GM19467 (cell line): ENCODE data around the gene ARAP3.

Experiments
- ATAC-seq: cut with Tn5 transposase; IDR thresholded peaks from one replicate; pipeline ENCODE4 v1.9.1; 2021; ENCODE audit warnings: mild to moderate bottlenecking, moderate library complexity; ENCODE audit not compliant: unreplicated experiment

ARAP3 gene

GRCh38 chr5:141672841-141673813 lies 8.9 kb downstream of the ARAP3 start:
- no peak for ATAC-seq

GRCh38 chr5:141672071-141672840 lies 9.8 kb downstream of the ARAP3 start:
- ATAC-seq: no peak

- ATAC-seq: no peak
Measured at GRCh38 chr5:141669520-141669919, 12.5 kb downstream of the ARAP3 start.

- ATAC-seq: no peak
Measured at GRCh38 chr5:141668601-141669265, 13.3 kb downstream of the ARAP3 start.

DNA sequence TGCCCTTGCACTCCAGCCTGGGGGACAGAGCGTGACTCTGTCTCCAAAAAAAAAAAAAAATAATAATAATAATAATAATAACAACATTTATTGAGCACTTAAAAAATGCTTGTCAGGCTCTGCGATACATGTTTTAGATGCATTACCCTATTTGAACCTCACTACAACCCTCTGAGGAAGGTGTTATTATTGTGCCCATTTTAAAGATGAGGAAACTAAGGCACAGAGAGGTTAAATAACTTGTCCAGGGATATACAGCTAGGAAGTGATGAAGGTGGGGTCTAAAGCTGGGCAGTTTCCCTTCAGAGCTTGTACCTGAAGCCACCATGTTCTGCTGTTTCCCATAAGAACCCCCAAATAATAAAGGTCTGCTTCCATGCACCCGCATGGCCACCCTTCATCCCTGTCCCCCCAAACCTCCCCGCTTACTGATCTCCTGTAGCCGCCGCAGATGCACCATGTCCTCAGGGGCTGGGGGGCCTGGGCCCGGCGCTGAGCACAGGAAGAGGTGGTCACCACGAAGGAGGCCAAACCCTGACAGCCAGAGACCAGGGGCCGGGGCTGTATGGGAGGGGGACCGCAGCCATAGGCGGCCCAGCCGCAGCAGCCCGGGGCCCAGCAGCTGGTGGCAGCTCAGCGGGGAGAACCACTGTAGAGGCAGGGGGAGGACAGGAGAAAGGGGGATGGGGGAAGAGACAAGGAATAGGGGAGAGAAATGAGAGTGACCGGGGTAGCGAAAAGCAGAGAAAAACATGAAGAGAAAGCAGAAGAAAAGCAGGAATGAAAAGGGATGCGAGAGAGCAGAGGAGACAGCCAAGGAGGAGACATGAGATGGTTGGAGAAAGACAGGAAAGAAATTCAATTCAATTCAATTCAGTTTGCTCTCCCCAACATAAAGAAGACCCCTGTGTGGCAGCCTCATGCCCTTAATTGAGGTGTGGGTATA lies 15.8 kb downstream of the ARAP3 start:
- no peak for ATAC-seq

GRCh38 chr5:141664733-141665461 lies 17.1 kb downstream of the ARAP3 start:
- ATAC-seq: peak; percentile 94

GRCh38 chr5:141663506-141663905 lies 18.5 kb downstream of the ARAP3 start:
- no peak for ATAC-seq

DNA sequence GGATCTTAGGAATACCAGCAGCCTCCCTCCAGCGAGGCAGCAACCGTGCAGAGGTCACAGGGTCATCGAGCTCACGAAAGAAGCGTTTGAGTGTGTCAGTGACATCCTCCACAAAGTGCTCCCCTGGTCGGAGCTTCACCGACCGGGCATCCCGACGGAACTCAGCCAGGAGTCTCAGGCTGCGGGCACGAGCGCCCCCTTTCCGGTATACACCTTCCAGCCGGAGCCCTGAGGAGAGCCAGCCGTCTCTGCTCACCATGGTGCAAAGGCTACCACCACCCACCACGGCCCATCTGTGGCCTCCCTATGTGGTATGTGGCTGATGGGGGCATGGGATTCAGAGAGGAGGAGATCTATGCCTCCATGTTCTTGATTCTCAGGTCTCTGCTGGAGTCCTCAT lies 20.0 kb downstream of the ARAP3 start:
- ATAC-seq: no peak

DNA sequence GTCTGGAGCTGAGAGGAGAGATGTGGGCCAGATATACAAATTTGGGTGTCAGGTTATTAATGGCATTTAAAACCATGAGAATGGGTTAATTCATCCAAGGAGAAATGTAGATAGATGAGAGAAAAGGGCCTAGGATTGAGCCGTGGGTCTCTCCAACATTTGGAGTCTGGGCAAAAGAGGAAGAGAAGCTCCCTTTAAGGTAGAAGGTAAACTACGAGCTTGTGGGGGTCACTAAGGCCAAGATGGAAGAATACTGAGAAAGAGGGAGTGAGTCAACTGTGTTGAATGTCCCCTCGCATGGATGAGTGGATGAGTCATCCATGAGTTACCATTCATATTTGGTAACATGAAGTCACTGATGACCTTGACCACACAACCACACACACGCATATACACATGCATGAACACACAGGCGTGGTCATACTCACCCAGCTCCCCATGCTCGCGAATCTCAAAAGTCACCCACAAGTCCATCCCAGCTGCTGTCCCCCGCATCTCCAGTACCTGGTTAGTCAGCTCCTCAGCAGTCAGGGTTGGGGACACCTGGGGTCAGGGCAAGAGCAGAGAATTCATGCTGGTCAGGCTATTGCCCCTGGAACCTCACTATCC lies 24.0 kb downstream of the ARAP3 start:
- no peak for ATAC-seq

DNA sequence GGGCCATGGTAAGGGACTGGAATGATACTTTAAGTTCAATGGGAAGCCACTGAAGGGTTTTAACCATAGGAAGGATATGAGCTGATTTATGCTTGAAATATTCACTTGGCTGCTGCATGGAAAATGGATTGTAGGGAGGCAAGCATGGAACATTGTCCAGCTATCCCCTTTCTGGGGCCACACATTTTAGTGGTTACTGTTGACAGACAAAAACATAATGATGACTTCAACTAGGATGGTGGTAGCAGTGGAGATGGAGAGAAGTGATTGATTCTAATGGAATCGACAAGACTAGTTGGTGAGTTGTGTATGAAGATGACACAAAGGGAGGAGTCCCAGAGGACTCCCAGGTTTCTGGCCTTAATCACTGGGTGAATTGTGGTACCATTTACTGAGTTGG lies 24.6 kb downstream of the ARAP3 start:
- ATAC-seq: no peak

DNA sequence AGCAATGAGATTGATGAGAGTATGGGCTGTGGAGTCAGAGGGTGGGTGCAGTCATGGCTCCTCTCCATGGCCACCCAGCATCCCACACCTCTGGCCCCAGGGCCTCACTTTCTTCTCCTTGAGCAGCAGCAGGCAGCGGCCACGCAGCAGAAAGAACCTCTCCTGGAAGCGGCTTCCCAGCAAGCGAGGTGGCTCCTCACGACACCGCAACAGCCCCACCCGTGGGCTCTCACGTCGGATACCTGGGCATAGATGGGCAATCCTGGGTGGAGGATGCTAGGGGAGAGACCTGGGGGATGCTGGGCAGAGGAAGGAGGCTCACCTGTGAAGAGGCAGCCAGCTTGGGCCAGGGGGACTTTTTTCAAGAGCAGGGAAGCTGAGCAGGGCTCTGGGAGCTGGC lies 25.6 kb downstream of the ARAP3 start:
- no peak for ATAC-seq

- no peak for ATAC-seq
Measured at GRCh38 chr5:141655020-141655419, 27.0 kb downstream of the ARAP3 start.

- no peak for ATAC-seq
Measured at GRCh38 chr5:141654298-141654697, 27.7 kb downstream of the ARAP3 start.

- no peak for ATAC-seq
Measured at GRCh38 chr5:141651728-141652105, 30.3 kb downstream of the ARAP3 start.

DNA sequence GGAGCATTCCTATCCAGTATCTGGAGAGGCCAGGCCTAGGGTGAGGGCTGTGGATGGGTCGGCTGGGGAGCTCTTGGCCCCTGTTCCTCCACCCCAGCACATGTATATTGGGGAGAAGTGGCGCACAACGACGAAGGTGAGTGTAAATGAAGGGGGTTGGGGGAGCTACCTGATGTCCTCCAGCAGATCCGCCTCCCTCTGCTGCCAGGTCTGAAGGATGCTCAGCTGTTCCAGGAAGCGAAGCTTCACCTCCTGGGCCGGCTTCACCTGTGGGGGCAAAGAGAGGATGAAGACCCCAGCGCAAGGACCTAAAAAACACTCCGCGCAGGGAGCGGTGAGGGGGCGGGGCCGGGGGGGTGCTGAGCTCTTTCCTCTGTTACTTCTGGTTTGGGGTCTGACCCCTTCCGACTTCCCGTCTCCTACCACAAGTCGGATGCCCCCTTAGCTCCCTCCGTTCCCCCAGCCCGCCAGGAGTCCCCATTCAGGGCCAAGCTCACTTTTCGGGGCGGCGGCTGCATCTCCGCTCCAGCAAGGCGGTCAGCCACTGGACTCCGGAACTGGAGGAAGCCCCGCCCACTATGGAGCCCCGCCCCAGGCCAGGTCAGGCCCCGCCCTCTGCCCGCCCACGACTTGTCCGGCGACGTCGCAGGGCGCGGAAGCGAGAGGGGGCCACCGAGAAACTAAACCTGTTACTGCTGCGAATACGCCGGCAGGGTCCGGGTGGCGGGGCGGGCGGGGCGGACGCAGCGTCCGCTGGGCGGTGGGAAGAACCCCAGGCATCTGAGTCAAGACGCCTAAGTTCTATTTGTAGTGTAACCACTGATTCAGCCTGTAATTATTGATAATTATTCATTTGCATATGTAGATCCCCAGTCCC lies 30.9 kb downstream of the ARAP3 start, which contains the start of gene FCHSD1:
Gene FCHSD1 (minus strand): TSS at position 568 of the 877 bp plus-strand sequence. CDS start 50 bp downstream, at position 518.
- ATAC-seq: peak; percentile 91

DNA sequence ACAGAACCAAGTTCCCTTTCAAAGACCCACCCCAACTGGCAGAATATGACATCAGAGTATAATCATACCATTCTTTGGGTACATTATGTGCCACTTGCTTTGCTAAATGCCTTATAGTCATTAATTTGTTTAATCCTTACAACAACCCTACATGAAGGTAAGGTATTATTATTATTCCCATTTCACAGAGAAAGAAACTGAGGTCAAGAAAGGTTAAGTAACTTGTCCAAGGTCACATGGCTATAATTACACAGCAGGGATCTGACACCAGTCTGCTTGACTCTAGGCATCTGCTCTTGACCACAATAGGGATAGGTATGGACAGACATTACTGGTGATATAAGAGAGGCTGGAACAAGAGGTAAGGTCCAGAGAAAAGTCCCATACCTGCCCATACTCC lies 32.1 kb downstream of the ARAP3 start:
- no peak for ATAC-seq

DNA sequence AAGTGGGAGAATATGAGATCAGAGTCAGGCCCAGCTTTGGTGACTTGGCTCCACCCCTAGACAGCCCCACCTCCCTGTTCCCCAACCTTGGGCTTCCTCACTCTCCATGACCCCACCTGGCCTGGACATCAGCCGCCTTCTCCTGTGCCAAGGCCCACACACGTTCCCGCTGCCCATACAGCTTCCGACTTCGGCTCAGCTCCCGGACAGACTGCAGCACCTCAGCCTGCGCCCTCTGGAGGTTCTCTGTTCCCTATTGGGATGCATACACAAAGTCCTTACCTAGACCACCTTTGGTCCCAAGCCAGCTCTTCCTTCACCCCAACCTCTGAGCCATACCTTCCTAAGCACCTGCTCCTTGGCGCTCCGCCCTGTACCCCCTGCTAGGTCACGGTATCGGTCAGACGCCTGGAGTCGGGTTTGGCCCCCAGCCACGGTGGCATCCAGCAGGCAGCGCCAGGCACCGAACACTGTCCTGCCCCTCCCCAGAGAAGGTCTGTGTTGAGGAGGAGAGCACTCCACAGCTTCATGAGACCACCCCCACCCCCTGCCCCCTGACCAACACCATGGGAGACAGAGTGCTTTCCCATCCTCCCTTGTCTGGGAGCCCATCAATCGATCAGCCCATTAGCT lies 32.9 kb downstream of the ARAP3 start:
- no peak for ATAC-seq

GRCh38 chr5:141647851-141648250 lies 34.2 kb downstream of the ARAP3 start:
- ATAC-seq: no peak
